SK-N-SH treated with all-trans-retinoic acid at 6 μM for 48 hours (cell line): ENCODE measurements around the gene RABGAP1L.

Experiments used
- ARNTL ChIP-seq: fragments of 450-650 bp; formaldehyde crosslinking; IDR thresholded peaks from 2 replicates; pipeline ENCODE4 v1.5.0; 2020; ENCODE audit warnings: low read depth, mild to moderate bottlenecking, moderate library complexity, borderline replicate concordance
- BACH2 ChIP-seq: fragments of 250-450 bp; sonication (Bioruptor Pico); IDR thresholded peaks from 2 replicates; pipeline ENCODE4 v1.9.0; 2021; ENCODE audit warnings: mild to moderate bottlenecking, borderline replicate concordance
- RARB ChIP-seq: fragments of 250-450 bp; sonication (Bioruptor Pico); IDR thresholded peaks from 2 replicates; pipeline ENCODE4 v1.8.0; 2021; ENCODE audit warnings: mild to moderate bottlenecking, moderate library complexity
- SNAI2 ChIP-seq: fragments of 250-450 bp; sonication (Bioruptor Pico); IDR thresholded peaks from 2 replicates; pipeline ENCODE4 v1.5.0; 2020; ENCODE audit warnings: mild to moderate bottlenecking, moderate library complexity
- TCF4 ChIP-seq: fragments of 250-450 bp; sonication (Bioruptor Pico); IDR thresholded peaks from 2 replicates; pipeline ENCODE4 v1.8.0; 2021; ENCODE audit warnings: mild to moderate bottlenecking, moderate library complexity, borderline replicate concordance
- ZFP3 ChIP-seq: fragments of 250-450 bp; sonication (Bioruptor Pico); IDR thresholded peaks from 2 replicates; pipeline ENCODE4 v1.5.0; 2020; ENCODE audit warnings: mild to moderate bottlenecking, moderate library complexity
- ZNF565 ChIP-seq: fragments of 450-650 bp; formaldehyde crosslinking; conservative IDR thresholded peaks from 2 replicates; pipeline ENCODE4 v1.5.0; 2020; ENCODE audit warnings: low read depth, mild to moderate bottlenecking, moderate library complexity
- ZNF70 ChIP-seq: fragments of 450-650 bp; formaldehyde crosslinking; IDR thresholded peaks from 2 replicates; pipeline ENCODE4 v1.5.0; 2020; ENCODE audit warnings: mild to moderate bottlenecking, moderate library complexity
- ZNF8 ChIP-seq: fragments of 450-650 bp; formaldehyde crosslinking; IDR thresholded peaks from 2 replicates; pipeline ENCODE4 v1.5.0; 2020; ENCODE audit warnings: mild to moderate bottlenecking, moderate library complexity
- TF ChIP-seq, protein P1 (sequence below): fragments of 250-450 bp; sonication (Bioruptor Pico); IDR thresholded peaks from 2 replicates; pipeline ENCODE4 v1.8.0; 2020; ENCODE audit warnings: mild to moderate bottlenecking, moderate library complexity, borderline replicate concordance

DNA sequence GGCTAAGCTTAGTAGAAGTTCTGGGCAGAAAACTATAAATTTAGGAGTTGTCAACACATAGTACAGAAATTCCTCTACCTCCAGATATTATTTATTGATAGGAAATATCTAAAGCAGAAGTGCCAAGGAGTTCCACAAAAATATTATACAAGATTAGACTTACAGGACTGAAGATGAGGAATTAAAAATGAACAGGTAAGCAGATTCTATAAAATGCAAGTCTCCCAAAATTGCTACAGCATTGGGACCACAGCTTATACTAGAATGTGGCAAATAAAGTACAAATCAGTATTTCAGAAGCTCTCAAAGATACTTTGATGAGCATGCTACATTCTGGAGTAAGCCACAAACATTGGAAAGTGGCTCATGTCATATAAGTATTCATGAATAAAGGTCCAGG lies 790.3 kb downstream of the RABGAP1L start:
- TF ChIP-seq RARB (CRISPR knock-in tag), result no peak
- no peak for TF ChIP-seq BACH2 (CRISPR knock-in tag)
- TF ChIP-seq ZNF70 (CRISPR knock-in tag), result no peak
- TF ChIP-seq SNAI2 (CRISPR knock-in tag), result no peak
- no peak for TF ChIP-seq TCF4 (CRISPR knock-in tag)
- TF ChIP-seq, protein P1, sequence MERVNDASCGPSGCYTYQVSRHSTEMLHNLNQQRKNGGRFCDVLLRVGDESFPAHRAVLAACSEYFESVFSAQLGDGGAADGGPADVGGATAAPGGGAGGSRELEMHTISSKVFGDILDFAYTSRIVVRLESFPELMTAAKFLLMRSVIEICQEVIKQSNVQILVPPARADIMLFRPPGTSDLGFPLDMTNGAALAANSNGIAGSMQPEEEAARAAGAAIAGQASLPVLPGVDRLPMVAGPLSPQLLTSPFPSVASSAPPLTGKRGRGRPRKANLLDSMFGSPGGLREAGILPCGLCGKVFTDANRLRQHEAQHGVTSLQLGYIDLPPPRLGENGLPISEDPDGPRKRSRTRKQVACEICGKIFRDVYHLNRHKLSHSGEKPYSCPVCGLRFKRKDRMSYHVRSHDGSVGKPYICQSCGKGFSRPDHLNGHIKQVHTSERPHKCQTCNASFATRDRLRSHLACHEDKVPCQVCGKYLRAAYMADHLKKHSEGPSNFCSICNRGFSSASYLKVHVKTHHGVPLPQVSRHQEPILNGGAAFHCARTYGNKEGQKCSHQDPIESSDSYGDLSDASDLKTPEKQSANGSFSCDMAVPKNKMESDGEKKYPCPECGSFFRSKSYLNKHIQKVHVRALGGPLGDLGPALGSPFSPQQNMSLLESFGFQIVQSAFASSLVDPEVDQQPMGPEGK (CRISPR knock-in tag), result no peak
- TF ChIP-seq ZNF565 (CRISPR knock-in tag), result no peak
- TF ChIP-seq ARNTL (CRISPR knock-in tag), result no peak
- no peak for TF ChIP-seq ZFP3
- no peak for TF ChIP-seq ZNF8 (CRISPR knock-in tag)
